ENCODE measurements around the gene DACH2. TPM values are rescaled to one million over a fixed set of nuclear protein-coding genes. Genes with fewer than 3 reads are reported as not detected.

The DACH2 gene
- total RNA-seq, 1 donor from 2014 or later = 0.11 TPM

- no peaks in the 10 kb centered on the region for H3K27me3 Mint-ChIP-seq (ENCODE audit: insufficient read depth, low read depth)
- Histone ChIP-seq H2AFZ (replicated peaks) (no peak overlapping the region), H3K4me3 (no peak overlapping the region), H3F3A (ENCODE audit: low read depth) (no peaks in the 10 kb centered on the region), H3K27me3 (no peaks in the 10 kb centered on the region), H3K4me2 (no peak overlapping the region), H3K36me3 (no peaks in the 10 kb centered on the region), H3K27ac (no peak overlapping the region), H3K79me2 (ENCODE audit: low read depth) (no peaks in the 10 kb centered on the region), H3K9ac (no peak overlapping the region), H4K20me1 (ENCODE audit: low read depth) (no peaks in the 10 kb centered on the region), H3K9me3 (ENCODE audit: low read depth) (peaks cover 8% of the 10 kb centered on the region), H3K4me1 (no peaks in the 10 kb centered on the region)
- peaks cover 22% of the 10 kb centered on the region for H3K9me3 Mint-ChIP-seq
- TF ChIP-seq EZH2phosphoT487 (IDR thresholded peaks at IDR 0.05) (no peak), EZH2 (IDR thresholded peaks at IDR 0.05) (no peak), CTCF (IDR thresholded peaks at IDR 0.05) (no peak)
- H3K4me3 Mint-ChIP-seq = no peak overlapping the region
- no peaks in the 10 kb centered on the region for H3K36me3 Mint-ChIP-seq
- no peak overlapping the region for H3K27ac Mint-ChIP-seq
- H3K4me1 Mint-ChIP-seq = no peaks in the 10 kb centered on the region
- no peak for DNase-seq (ENCODE audit: low spot score)
These were observed 26.3 kb upstream of the DACH2 start for GRCh38 chrX:86121916-86122315.

GRCh38 chrX:86133761-86134160 lies 14.5 kb upstream of the DACH2 start:
- H4K20me1 ChIP-seq (ENCODE audit: low read depth) = no peaks in the 10 kb centered on the region
- H3K27me3 ChIP-seq = no peaks in the 10 kb centered on the region
- no peaks in the 10 kb centered on the region for H3K9me3 Mint-ChIP-seq
- no peaks in the 10 kb centered on the region for H3K4me1 Mint-ChIP-seq
- H3K36me3 Mint-ChIP-seq = no peaks in the 10 kb centered on the region
- no peak for DNase-seq (ENCODE audit: low spot score)
- no peak overlapping the region for H3K27ac ChIP-seq
- peaks cover 2% of the 10 kb centered on the region for H3K27me3 Mint-ChIP-seq (ENCODE audit: insufficient read depth, low read depth)
- no peak overlapping the region for H3K4me2 ChIP-seq
- H3K36me3 ChIP-seq = no peaks in the 10 kb centered on the region
- H2AFZ ChIP-seq (replicated peaks) = no peak overlapping the region
- H3K4me3 ChIP-seq = no peak overlapping the region
- no peaks in the 10 kb centered on the region for H3K79me2 ChIP-seq (ENCODE audit: low read depth)
- peaks cover 8% of the 10 kb centered on the region for H3K9me3 ChIP-seq (ENCODE audit: low read depth)
- no peak overlapping the region for H3K4me3 Mint-ChIP-seq
- H3K27ac Mint-ChIP-seq = no peak overlapping the region
- no peaks in the 10 kb centered on the region for H3K4me1 ChIP-seq
- TF ChIP-seq CTCF (IDR thresholded peaks at IDR 0.05) = peak; percentile 61
- TF ChIP-seq EZH2phosphoT487 (IDR thresholded peaks at IDR 0.05) = no peak
- H3K9ac ChIP-seq = no peak overlapping the region
- H3F3A ChIP-seq (ENCODE audit: low read depth) = no peaks in the 10 kb centered on the region

GRCh38 chrX:86137071-86137470 lies 11.2 kb upstream of the DACH2 start:
- Histone ChIP-seq H3K9me3 (ENCODE audit: low read depth) (peaks cover 8% of the 10 kb centered on the region), H3K9ac (no peak overlapping the region), H3K4me2 (no peak overlapping the region), H3K27ac (no peak overlapping the region), H2AFZ (replicated peaks) (no peak overlapping the region), H4K20me1 (ENCODE audit: low read depth) (no peaks in the 10 kb centered on the region), H3K79me2 (ENCODE audit: low read depth) (no peaks in the 10 kb centered on the region), H3F3A (ENCODE audit: low read depth) (no peaks in the 10 kb centered on the region), H3K4me1 (no peaks in the 10 kb centered on the region), H3K27me3 (no peaks in the 10 kb centered on the region), H3K36me3 (no peaks in the 10 kb centered on the region), H3K4me3 (no peak overlapping the region)
- Mint-ChIP-seq H3K4me1 (no peaks in the 10 kb centered on the region), H3K36me3 (no peaks in the 10 kb centered on the region), H3K27me3 (ENCODE audit: insufficient read depth, low read depth) (peaks cover 2% of the 10 kb centered on the region), H3K9me3 (no peaks in the 10 kb centered on the region), H3K4me3 (no peak overlapping the region), H3K27ac (no peak overlapping the region)
- DNase-seq (ENCODE audit: low spot score) = no peak
- TF ChIP-seq CTCF (IDR thresholded peaks at IDR 0.05) (no peak), EZH2phosphoT487 (IDR thresholded peaks at IDR 0.05) (no peak), EZH2 (IDR thresholded peaks at IDR 0.05) (no peak)

All from neural progenitor cell (in vitro differentiated cells).